ENCODE measurements around the gene HLF.
"Not testable (repeated sequence)": the region's sequence is repeated elsewhere in the genome, so short reads cannot be mapped to it uniquely, and the experiment has no call there.

The HLF gene

DNA sequence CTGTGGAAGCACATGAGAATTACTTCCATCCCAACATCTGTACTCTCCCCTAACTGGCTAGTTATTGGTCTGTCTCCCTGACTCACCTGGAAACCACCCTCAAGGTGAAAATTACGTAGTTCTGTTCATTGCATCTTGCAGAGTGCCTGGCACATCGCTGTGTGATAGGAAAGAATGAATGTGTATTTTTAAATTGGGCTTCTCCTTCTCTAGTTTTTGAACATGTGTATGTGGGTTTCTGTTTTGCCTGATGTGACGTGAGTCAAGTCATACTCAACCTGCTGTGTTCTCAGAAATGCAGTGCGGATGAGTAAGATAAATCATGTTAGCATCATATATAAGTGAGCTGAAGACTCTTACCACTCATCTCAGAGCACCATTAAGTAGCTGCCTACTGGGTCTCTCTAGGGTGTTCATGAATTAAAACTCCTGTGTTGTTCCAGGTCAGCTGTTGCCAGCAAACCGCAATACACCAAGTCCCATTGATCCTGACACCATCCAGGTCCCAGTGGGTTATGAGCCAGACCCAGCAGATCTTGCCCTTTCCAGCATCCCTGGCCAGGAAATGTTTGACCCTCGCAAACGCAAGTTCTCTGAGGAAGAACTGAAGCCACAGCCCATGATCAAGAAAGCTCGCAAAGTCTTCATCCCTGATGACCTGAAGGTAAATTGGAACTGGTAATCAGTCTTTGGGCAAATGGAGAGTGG lies 50.2 kb downstream of the HLF start:
- no peak for DNase-seq

DNA sequence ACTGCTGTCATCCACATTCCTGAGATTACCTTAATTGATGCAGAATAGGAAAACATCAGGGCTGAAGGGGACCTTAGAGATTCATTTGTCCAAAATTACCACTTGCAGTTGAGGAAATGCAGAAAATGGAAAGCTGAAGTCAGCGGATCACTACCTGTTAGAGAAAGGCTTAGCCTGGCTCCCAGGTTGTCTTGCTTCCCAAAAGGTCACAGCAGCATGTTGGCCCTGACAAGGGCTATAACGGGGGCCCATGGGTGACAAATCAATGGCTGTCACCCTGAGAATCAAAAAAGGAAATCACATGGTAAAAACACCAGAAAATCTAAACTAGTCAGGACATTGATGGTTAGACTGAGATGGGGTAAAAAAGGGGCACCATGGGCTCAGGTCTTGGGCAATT lies 51.7 kb downstream of the HLF start:
- DNase-seq: no peak

DNA sequence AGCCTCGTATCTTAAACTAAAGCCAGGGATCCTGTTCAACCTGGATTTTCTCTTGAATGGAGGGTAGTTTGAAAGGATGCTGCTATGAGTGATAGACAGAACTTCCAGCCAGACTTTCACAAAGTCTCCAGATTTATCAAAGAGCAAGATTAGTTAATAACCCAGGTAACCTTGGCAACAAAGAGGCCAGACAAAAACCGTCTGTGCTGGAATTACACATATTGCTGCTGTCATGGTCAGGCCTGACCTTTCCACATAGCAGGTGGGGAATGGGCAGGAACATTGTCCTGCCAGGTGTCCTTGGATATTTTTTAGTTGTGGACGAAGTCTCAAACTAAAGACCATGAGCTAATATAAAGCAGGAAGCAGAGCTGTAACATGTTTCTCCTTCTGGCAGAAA lies 52.5 kb downstream of the HLF start:
- no peak for DNase-seq

DNA sequence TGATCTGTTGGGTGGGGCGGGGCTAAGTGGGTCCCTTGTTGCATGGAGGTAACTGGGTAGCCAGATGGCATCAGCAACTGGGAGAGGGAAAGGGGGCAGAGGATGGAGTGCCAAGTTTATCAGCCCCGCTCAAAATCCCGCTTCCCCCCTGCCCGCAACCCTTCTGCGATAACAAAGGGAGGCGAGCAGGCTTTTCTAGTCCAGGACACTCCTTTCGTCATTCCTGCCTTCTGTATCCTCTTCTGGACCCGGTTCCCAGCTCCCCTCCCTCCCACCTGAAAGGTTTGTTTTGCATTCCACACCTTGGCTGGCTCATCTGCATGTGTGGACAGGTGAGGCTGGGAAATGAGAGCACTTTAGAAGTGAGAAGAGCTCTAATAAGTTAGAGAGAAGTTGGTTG lies 53.3 kb downstream of the HLF start:
- no peak for DNase-seq

DNA sequence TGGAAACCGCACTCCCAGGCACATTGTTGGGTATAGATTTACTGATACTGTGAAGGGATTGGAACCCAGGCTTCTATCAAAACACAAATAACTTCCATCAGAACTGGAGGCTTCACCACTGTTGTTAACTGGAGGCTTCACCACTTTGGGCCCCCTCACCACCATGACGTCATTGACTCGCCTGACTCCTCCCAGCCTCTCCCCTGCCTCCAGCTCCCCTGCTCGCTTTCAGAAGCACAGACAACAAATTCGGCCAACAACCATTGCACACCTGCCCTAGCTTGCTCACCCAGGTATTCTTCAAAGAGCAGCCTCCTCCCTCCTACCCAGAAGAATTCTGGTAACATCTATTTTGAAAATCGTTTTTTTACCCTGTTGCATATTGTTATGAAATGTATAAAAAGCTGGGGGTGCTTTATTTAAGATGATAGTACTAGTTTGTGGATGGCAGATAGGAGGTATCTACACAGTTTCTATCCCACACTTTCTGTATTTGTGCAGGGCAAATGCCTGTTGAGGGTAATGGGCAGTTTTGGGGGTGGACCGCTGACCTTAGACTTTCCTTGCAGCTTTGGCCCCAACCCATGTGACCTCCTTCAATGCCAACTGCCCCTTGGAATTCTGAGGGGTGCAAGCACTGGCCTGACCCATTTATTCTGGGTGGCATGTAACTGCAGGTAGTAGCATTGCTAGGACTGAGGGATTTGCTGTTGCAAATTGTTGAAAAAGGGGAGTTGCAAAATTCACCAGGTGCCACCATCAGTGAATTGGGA lies 54.1 kb downstream of the HLF start:
- DNase-seq: no peak

DNA sequence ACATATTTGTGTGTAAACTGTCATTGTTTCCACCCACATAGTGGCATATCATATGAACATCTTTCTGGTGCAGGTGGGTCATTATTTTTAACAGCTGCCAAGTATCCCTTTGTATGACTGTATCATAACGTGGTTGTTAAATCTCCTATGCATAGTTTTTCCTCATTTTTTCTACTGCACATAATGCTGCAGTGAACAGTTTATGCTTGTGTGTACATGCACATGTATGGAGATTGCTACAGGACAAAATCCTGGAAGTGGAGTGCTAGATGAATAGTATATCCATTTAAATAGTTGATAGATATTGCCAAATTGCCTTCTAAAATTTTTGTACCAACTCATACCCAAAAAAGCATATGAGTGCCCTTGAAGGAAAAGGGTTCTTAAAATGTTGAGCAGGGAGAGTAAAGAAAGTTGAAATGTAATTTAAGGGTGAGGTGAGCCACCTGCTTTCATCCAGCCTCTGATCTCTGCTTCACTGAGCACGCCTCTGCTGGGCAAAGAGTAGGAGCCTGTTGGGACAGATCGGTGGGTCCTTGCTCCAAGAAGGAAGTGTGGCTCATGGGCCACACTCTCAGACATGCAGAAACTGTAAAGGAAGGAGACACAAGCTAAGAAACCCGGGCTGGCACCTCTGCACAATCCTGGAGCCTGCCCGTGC lies 55.3 kb downstream of the HLF start:
- no peak for DNase-seq

DNA sequence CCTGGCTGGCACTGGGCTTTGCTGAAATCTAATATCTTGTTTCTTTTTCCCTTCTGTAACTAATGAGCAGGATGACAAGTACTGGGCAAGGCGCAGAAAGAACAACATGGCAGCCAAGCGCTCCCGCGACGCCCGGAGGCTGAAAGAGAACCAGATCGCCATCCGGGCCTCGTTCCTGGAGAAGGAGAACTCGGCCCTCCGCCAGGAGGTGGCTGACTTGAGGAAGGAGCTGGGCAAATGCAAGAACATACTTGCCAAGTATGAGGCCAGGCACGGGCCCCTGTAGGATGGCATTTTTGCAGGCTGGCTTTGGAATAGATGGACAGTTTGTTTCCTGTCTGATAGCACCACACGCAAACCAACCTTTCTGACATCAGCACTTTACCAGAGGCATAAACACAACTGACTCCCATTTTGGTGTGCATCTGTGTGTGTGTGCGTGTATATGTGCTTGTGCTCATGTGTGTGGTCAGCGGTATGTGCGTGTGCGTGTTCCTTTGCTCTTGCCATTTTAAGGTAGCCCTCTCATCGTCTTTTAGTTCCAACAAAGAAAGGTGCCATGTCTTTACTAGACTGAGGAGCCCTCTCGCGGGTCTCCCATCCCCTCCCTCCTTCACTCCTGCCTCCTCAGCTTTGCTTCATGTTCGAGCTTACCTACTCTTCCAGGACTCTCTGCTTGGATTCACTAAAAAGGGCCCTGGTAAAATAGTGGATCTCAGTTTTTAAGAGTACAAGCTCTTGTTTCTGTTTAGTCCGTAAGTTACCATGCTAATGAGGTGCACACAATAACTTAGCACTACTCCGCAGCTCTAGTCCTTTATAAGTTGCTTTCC lies 56.0 kb downstream of the HLF start:
- no peak for DNase-seq

DNA sequence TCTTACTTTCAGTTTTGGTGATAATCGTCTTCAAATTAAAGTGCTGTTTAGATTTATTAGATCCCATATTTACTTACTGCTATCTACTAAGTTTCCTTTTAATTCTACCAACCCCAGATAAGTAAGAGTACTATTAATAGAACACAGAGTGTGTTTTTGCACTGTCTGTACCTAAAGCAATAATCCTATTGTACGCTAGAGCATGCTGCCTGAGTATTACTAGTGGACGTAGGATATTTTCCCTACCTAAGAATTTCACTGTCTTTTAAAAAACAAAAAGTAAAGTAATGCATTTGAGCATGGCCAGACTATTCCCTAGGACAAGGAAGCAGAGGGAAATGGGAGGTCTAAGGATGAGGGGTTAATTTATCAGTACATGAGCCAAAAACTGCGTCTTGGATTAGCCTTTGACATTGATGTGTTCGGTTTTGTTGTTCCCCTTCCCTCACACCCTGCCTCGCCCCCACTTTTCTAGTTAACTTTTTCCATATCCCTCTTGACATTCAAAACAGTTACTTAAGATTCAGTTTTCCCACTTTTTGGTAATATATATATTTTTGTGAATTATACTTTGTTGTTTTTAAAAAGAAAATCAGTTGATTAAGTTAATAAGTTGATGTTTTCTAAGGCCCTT lies 56.8 kb downstream of the HLF start:
- no peak for DNase-seq

DNA sequence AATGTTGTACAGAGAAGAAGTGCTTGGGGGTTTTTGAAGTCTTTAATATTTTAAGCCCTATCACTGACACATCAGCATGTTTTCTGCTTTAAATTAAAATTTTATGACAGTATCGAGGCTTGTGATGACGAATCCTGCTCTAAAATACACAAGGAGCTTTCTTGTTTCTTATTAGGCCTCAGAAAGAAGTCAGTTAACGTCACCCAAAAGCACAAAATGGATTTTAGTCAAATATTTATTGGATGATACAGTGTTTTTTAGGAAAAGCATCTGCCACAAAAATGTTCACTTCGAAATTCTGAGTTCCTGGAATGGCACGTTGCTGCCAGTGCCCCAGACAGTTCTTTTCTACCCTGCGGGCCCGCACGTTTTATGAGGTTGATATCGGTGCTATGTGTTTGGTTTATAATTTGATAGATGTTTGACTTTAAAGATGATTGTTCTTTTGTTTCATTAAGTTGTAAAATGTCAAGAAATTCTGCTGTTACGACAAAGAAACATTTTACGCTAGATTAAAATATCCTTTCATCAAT lies 57.8 kb downstream of the HLF start:
- no peak for DNase-seq

DNA sequence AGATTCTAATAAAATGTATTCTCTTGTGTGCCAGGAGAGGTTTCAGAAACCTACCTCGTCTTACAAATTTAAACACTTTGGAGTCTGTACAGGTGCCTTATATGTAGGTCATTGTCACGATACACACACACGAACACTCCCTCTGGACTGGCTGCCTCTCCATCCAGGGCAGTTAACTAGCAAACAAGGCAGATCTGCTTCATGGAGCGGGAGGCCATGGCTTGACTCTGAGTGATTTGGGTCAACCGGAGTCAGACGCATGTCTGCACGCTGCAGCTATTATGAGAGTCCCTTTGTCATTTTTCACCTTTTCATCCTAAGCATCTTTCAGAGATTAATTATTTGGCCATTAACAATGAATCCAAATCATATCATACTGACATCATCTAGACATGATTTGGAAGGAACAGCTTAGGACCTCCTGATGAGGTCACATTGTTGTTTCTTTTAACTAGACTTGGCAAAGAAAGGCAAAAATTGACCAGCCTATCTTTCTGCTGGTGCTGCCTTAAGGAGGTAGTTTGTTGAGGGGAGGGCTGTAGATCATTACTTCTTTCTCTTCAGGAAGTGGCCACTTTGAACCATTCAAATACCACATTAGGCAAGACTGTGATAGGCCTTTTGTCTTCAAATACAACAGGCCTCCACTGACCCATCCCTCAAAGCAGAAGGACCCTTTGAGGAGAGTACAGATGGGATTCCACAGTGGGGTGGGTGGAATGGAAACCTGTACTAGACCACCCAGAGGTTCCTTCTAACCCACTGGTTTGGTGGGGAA lies 58.9 kb downstream of the HLF start:
- DNase-seq: no peak

DNA sequence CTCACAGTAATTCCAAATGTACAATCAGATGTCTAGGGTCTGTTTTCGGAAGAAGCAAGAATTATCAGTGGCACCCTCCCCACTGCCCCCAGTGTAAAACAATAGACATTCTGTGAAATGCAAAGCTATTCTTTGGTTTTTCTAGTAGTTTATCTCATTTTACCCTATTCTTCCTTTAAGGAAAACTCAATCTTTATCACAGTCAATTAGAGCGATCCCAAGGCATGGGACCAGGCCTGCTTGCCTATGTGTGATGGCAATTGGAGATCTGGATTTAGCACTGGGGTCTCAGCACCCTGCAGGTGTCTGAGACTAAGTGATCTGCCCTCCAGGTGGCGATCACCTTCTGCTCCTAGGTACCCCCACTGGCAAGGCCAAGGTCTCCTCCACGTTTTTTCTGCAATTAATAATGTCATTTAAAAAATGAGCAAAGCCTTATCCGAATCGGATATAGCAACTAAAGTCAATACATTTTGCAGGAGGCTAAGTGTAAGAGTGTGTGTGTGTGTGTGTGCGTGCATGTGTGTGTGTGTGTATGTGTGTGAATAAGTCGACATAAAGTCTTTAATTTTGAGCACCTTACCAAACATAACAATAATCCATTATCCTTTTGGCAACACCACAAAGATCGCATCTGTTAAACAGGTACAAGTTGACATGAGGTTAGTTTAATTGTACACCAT lies 59.7 kb downstream of the HLF start:
- DNase-seq: no peak

DNA sequence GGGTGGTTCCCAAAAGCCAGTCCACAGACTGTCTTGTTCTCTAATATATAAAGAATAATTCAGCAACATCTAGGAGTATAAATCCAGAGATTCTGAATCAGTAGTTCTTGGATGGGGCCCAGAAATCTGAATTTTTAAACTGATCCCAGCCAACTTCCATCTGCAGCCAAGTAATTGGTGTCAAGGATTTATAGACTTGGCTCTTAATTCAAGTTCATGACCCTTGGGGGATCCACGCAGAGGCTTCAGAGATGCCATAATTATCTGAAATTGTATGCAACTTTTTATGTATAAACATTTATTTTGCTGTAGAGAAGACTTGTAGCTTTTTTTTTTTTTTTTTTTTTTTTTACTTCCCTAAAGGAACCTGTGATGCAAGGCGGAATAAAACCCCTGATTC lies 60.6 kb downstream of the HLF start:
- DNase-seq: no peak

DNA sequence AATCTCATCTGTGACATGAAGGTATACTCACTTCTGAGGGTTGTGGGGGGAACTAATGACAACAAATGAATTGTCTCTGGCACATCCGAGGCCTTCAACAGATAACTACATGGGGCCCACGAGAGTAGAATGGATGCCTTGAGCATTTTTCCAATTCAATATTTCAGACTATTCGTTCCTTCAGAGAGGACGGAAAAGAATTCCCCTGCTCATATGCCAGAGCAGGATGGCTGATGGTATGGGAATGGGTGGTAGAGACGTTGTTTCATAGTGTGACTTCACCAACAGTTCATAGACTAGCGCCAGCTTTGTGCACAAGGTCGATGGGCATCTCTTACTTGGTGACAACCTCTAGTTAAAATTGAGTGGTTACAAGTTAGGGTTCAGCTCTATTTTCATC lies 61.3 kb downstream of the HLF start:
- DNase-seq: no peak

DNA sequence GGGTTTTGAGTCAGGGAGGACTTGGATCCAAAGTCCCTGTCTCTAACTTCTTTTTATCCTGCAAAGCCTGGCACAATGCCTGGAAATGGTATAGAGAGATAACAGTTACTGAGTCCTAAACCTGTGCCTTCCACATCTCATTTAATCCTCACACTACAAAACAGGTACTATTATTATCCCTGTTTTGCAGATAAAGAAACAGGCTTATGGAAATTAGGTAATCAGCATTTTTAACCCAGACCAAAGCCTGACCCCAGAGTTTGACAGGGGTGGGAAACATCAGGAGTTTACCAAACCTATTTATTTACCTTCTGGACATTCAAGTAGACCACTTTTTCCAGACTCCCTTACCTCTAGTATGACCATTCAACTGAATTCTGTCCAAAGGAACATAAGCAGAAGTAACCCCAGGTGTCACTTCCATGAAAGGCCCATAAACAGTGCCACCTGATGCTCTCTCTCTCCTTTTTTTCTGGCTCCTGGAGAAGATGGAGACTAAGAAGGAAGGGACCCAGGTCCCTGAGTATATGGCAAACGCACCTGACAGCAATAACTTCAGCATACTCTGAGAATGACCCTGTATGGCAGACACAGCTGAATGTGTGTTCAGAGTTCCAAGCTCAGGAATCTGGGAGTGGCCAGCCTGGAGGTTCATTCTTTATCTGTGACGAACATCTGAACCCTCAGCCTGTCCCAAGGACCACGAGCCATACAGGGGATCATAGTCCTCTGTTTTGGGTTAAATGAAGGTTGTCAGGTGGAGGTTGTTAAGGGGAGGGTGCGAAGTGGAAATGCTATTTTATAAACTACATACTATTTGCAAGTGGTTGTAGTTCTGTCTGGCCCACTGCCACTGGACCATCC lies 62.7 kb downstream of the HLF start:
- DNase-seq: no peak

DNA sequence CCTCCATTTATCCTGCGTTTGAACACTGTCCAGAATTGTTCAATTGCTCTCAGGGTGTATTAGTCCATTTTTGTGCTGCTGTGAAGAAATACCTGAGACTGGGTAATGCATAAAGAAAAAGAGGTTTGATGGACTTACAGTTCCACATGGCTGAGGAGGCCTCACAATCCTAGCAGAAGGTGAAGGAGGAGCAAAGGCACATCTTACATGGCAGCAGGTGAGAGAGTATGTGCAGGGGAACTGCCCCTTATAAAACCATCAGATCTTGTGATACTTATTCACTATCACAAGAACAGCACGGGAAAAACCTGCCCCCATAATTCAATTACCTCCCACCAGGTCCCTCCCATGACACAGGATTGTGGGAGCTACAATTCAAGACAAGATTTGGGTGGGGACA lies 63.8 kb downstream of the HLF start:
- not testable (repeated sequence) for DNase-seq

DNA sequence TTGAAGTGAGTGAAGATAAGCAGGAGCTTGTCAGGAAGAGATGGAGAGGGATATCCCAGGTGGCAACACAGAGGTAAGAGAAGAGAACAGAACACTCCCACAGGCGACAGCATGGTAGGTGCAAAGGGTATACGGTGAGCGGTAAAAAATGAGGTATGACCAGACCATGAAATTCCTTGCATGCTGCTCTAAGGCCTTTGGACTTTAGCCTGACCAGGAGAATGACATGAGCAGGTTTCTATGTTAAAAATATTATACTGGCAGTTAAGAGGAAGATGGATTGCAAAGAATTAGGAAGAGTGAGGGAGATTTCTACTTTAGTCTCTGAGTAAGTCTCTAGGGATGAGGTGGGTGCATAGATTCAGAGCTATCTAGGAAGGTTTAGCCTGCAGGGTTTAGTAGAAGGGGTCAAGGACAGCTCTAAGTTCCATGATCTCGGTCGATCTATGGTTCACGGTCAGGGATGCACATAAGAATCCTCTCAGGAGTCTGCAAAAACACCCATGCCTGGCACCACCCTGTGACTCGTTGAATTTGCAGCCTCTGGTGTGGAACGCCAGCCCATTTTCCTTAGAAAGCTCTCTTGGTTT lies 65.7 kb downstream of the HLF start:
- no peak for DNase-seq

DNA sequence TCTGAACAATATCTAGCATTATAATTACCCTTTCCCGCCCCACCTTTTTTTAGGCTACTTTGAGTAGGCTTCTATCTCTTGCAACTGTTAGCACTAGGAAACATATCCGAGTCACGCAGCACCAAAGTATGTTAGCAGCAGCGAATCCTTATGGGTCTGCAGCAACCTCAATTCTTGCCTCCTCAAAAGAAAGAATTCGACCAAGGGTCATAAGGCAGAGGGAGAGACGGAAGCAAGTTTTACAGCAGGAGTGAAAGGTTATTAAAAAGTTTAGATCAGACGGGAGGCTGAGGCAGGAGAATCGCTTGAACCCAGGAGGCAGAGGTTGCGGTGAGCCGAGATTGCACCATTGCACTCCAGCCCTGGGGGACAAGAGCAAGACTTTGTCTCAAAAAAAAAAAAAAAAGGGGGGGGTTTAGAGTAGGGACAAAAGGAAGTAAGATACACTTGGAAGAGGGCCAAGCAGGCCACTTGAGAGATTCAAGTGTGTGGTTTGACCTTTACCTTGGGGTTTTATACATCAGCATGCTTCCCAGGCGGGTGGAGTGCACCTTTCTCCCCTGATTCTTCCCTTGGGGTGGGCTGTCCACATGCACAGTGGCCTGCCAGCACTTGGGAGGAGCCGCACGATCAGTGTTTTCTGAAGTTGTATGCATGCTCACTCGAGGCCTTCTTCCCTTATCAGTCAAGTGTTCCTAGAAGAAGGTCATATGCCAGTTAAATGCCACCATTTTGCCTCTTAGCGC lies 67.7 kb downstream of the HLF start:
- DNase-seq: no peak

DNA sequence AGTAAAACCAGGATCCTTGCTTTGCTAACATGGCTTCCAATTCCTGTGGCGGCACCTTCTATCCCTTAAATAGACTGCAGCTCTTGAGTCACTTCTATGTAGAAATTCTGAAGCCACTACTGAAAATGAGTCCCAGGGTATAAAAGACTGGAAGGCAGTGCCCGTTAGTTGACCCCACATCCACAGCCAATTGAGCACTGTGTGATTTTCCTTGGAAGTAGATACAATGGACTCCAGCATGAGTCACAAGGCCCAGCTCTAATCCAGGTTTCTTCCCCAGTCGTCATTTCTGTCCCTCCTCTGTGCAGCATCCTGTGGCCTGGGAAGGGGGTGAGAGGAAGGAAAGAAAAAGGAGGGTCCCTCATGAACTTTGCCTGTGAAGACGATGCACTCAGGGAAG lies 69.5 kb downstream of the HLF start:
- DNase-seq: no peak

Measured in Kasumi-1 (cell line).